ENCODE data around the gene GPAM. TPM values are rescaled to one million over a fixed set of nuclear protein-coding genes. Genes with fewer than 3 reads are reported as not detected.

Gene GPAM
- total RNA-seq, 1 experiment from 2014 or later, result 16.0 TPM

DNA sequence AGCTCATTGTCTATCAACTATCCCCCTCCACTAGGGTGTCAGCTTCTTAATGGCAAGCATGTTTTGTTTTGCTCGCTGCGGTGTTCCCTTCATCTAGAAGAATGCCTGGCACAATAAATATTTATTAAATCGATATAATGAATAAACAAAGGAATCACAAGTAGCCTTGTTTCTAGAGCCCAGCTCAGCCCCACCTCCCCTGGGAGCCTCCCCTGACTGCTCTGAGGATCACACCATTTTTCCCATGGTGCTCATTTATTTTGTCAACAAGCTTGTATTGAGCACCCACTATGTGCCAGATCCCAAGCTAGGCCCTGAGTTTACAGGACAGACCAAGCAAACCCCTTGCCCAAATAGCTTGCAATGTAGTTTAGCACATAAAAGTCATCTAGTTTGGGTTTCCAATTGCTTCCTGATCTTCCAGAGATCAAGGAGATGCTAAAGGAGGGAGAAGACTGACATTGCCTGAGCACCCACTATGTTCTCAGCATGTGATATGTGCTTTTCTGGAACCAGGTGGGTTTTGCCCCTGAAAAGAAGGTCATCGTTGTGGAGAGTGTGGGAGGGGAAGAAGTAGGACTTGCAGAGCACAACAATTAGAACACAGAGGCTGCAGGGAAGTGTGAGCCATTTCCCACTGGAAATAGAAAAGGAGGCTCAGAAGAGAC lies 42.3 kb upstream of the GPAM start:
- peaks cover 0 to 5% (median 0%) of the 10 kb centered on the region in 3 experiments; a peak in 1 of 7 replicates for H3K36me3 Mint-ChIP-seq (ENCODE audit: insufficient read depth in 1 of 3, low read depth in 3 of 3)
- Histone ChIP-seq H2BK5ac (ENCODE audit: insufficient read length, low read length) (no peak overlapping the region), H3K9ac (ENCODE audit: extremely low read depth, insufficient read length, low read length) (no peak overlapping the region), H3K79me2 (ENCODE audit: insufficient read depth, low read length) (no peaks in the 10 kb centered on the region), H2AK5ac (ENCODE audit: insufficient read length, low read length) (no peak overlapping the region), H3K79me1 (ENCODE audit: insufficient read depth, low read depth, low read length, poor library complexity, severe bottlenecking) (no peaks in the 10 kb centered on the region), H4K8ac (replicated peaks; ENCODE audit: insufficient read length, low read depth, low read length) (no peak overlapping the region), H3T11ph (ENCODE audit: low read length) (no peak overlapping the region), H2AFZ (ENCODE audit: low read length) (no peak overlapping the region), H4K20me1 (ENCODE audit: control insufficient read depth, insufficient read depth, insufficient read length) (no peaks in the 10 kb centered on the region), H3K4me2 (ENCODE audit: insufficient read depth, insufficient read length, low read length) (no peak overlapping the region), H3K14ac (ENCODE audit: insufficient read depth, low read length) (no peak overlapping the region), H2BK20ac (ENCODE audit: low read depth, low read length, poor library complexity, severe bottlenecking) (no peak overlapping the region), H3K27me3 (ENCODE audit: insufficient read depth, low read length) (no peaks in the 10 kb centered on the region), H3K56ac (ENCODE audit: insufficient read length, low read depth, low read length) (no peak overlapping the region), H3K27ac (ENCODE audit: insufficient read length, low read depth, low read length) (no peak overlapping the region), H3K23me2 (ENCODE audit: insufficient read length, low read depth, low read length, poor library complexity, severe bottlenecking) (no peaks in the 10 kb centered on the region), H3K18ac (ENCODE audit: insufficient read length, low read depth, low read length) (no peak overlapping the region), H2BK15ac (ENCODE audit: low read depth, low read length) (no peak overlapping the region), H3K9me3 (ENCODE audit: control insufficient read depth, low read depth, low read length) (no peaks in the 10 kb centered on the region), H4K5ac (ENCODE audit: insufficient read length, low read depth, low read length) (no peak overlapping the region), H3K4me1 (ENCODE audit: insufficient read depth, low read length) (no peaks in the 10 kb centered on the region), H2BK120ac (ENCODE audit: low read depth, low read length, poor library complexity, severe bottlenecking) (no peak overlapping the region), H4K91ac (ENCODE audit: insufficient read length, low read depth, low read length) (no peak overlapping the region), H2BK12ac (ENCODE audit: insufficient read length, low read depth, low read length) (no peak overlapping the region), H3K23ac (ENCODE audit: insufficient read length, low read depth, low read length) (no peak overlapping the region), H3K4ac (ENCODE audit: low read depth, low read length) (no peak overlapping the region)
- H3K27ac Mint-ChIP-seq, result no peak overlapping the region
- no CpG with 5 or more reads among the region's 4 CpGs for WGBS (ENCODE audit: extremely low coverage, insufficient read length, low lambda C conversion rate)
- TF ChIP-seq, protein P1, sequence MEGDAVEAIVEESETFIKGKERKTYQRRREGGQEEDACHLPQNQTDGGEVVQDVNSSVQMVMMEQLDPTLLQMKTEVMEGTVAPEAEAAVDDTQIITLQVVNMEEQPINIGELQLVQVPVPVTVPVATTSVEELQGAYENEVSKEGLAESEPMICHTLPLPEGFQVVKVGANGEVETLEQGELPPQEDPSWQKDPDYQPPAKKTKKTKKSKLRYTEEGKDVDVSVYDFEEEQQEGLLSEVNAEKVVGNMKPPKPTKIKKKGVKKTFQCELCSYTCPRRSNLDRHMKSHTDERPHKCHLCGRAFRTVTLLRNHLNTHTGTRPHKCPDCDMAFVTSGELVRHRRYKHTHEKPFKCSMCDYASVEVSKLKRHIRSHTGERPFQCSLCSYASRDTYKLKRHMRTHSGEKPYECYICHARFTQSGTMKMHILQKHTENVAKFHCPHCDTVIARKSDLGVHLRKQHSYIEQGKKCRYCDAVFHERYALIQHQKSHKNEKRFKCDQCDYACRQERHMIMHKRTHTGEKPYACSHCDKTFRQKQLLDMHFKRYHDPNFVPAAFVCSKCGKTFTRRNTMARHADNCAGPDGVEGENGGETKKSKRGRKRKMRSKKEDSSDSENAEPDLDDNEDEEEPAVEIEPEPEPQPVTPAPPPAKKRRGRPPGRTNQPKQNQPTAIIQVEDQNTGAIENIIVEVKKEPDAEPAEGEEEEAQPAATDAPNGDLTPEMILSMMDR (conservative IDR thresholded peaks at IDR 0.05), result no peak
- H3K4me1 Mint-ChIP-seq, result peaks cover 4 to 5% of the 10 kb centered on the region in 2 experiments
- no peaks in the 10 kb centered on the region; the same call in 1 of the 2 replicates for H3K27me3 Mint-ChIP-seq (ENCODE audit: low read depth)
- no peak for DNase-seq
- no peak overlapping the region for H3K4me3 Mint-ChIP-seq
- peaks cover 8 to 10% of the 10 kb centered on the region in 2 experiments; a peak in 3 of 5 replicates for H3K9me3 Mint-ChIP-seq

All from H9 (cell line).